UCSD-AML1 (cell line): ENCODE results near the gene SNRNP40.
"Not testable (repeated sequence)": the region's sequence is repeated elsewhere in the genome, so short reads cannot be mapped to it uniquely, and the experiment has no call there.

Source experiments
- DNase-seq: peaks from one replicate; lab custom pipeline; 2025; ENCODE audit not compliant: unreplicated experiment; lab: John Stamatoyannopoulos, UW

Gene SNRNP40

GRCh38 chr1:31287791-31288190 is 8.8 kb downstream of the SNRNP40 start:
- not testable (repeated sequence) for DNase-seq

DNA sequence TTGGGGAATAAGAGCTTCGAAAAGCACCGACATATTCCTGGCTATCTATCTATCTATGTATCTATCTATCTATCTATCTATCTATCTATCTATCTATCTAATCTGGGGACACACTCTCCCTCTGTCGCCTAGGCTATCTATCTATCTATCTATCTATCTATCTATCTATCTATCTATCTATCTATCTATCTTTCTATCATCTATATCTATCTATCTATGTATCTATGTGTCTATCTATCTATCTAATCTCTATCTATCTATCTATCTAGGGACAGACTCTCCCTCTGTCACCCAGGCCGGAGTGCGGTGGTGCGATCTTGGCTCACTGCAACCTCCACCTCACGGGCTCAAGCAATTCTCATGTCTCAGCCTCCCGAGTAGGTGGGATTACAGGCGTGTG is 14.2 kb downstream of the SNRNP40 start:
- DNase-seq = not testable (repeated sequence)

- DNase-seq = no peak
Observed at GRCh38 chr1:31273619-31274018, 23.0 kb downstream of the SNRNP40 start.

DNA sequence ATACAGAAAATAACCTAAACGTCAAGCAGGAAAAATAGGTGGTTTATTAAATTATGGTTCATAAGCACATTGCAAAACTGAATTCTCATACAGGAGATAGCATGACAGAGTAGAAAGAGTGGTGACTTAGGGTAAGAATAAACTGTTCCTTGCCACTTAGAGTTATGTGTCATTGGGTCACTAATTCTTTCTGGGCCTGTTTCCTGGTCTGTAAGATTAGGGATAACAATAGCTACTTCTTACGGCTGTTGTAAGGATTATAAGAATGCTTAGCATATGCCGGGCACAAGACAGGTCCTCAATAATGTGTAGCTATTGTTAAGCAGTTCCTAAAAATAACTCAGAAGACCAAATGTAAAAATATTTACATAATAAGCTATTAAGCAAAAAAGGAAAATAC is 24.2 kb downstream of the SNRNP40 start:
- no peak for DNase-seq

DNA sequence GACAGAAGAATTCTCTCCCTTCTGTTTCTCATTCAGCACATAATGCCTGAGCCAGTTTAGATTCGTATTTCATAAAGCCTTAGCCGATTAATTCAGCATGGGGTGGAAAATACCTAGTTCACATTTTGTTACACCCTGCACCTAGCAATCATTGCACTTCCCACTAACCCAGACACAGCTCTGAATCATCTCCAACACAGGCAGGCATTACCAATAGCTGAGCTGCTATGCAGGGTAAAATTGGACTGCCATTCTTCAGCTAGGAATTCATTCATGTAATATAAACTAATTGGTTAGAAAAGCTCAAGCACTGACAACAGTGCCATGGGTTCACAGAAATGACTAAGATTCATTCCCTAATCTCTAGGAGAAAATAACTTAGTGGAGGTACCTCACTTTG is 30.0 kb downstream of the SNRNP40 start:
- DNase-seq = no peak

DNA sequence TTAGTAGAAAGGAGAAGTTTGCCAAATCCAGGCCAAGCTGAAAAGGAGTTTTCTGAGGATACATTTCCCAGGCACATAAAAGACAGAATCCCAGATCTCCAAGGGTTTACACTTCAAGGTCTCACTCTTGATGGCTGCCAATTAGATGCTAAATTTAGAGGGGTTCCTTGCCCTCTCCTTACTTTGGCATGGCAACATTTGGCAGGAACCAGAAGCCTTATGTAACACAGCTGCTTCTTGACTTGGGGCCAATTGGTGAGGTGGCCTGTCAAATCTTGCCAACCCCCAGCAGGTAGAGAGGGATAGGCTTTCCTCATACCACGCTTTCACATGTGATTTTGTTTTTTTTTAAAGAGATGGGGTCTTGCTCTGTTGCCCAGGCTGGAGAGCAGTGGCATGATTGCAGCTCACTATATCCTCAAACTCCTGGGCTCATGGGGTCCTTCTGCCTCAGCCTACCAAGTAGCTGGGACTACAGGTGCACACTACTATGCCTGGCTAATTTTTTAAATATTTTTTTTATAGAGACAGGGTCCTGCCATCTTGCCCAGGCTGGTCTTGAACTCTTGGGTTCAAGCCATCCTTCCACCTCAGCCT is 31.7 kb downstream of the SNRNP40 start:
- no peak for DNase-seq

GRCh38 chr1:31263408-31263807 is 33.2 kb downstream of the SNRNP40 start:
- no peak for DNase-seq

- DNase-seq = not testable (repeated sequence)
Observed at GRCh38 chr1:31262393-31262792, 34.2 kb downstream of the SNRNP40 start.

GRCh38 chr1:31261916-31262315 is 34.7 kb downstream of the SNRNP40 start:
- no peak for DNase-seq

- no peak for DNase-seq
Observed at GRCh38 chr1:31259746-31260145, 36.8 kb downstream of the SNRNP40 start.

DNA sequence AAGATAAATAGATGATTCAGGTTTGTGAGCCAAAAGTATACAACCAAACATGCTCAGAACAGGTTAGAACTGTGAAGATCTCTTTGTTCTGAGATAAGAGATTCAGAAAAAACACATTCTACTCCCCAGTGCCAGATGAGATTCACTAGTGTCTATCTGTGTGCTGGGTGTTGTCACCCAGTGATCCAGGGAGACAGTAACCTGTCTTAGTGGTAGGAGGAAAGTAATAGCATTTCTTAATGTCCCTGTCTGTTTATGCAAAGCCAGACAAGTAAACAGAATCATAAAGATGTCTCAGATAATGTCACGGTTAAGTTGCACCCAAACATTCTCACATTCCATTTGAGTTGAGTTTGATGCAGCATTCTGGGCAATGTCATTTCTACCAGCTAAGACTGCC is 38.0 kb downstream of the SNRNP40 start:
- no peak for DNase-seq

GRCh38 chr1:31257213-31257612 is 39.4 kb downstream of the SNRNP40 start:
- DNase-seq = no peak

DNA sequence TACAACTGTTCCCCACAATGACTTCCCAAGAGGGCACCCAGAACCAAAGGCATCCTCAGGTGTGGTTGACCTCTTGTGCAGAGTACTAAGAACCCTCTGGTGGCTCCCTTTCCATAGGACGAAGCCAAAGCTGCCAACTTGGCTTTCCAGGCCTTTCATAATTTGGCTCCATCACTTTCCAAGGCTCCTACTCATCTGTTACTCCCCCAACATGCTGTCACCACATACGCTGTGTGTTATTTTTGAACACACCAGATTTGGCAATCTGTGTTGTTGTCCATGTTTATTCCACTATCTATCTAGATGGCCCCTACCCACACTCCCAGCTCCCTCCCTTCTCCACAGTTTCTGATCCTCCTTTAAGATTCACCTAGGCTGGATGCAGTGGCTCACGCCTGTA is 46.7 kb downstream of the SNRNP40 start:
- no peak for DNase-seq

GRCh38 chr1:31248276-31248675 is 48.3 kb downstream of the SNRNP40 start:
- DNase-seq = no peak

DNA sequence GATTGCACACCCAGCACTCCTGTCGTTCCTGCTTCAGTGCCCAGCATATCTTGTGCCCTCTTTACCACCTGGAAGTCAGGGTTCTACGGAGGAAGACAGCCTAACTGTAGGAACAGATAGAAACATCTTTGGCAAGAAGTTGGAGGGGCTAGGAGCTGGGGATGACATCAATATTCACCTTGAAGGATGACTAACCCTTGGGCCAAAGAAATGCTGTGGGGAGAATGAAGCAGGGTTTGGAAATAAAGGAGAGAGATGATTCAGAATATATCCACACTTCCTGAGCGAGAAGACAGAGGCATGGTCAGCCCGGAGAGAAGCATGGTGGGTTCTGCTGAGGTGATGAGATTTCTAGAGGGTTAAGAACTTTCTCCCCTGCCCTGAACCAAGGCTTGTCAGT is 52.3 kb downstream of the SNRNP40 start:
- DNase-seq = no peak

GRCh38 chr1:31243501-31244286 is 52.9 kb downstream of the SNRNP40 start:
- DNase-seq = no peak

DNA sequence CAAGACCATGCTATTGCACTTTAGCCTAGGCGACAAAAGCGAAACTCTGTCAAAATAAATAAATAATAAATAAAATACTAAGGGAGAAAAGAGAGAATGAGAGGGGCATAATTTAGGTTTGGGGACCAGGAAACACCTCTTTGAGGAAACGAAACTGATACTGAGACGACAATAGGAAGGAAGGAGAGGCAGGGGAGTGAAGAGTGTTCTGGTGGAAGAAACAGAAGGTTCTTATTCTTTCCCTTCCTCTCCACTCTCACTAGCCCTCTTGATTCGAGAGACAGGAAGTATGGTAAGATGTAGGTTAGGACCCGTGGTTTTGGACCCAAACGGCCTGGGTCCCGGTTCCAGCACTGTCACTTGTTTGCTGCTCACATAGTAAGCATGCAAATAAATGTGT is 55.3 kb downstream of the SNRNP40 start:
- no peak for DNase-seq

DNA sequence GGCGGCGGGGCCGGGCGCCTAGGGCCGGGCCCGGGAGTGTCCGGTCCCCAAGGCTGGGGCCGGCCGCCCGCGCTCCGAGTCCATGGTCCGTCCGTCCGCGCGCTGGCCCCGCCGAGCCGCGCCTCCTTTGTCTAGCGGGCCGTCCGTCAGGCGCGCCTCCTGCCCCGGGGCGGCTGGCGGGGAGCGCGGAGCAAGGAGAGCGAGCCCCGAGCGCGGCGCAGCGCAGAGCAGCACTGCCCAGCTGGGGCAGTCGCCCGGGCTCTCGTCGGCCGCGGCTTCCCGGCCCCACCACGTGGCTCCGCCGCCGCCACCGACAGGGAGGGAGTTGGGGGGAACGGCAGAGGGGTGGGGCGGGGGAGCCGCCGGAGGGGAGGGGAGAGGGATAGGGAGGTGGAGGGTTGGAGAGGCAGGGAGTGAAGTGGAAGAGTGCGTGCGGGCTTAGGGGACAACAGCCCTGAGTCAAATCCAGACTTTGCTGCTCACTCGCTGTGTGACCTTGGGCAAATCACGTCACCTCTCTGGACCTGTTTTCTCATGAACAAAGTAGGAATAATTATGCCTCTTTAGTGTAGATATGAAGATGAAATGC is 56.8 kb downstream of the SNRNP40 start, which contains the start of gene NKAIN1:
Gene NKAIN1, minus strand, starts transcription at position 235 of the 589 bp plus-strand sequence. CDS start 340 bp downstream, outside the sequence.
- no peak for DNase-seq

DNA sequence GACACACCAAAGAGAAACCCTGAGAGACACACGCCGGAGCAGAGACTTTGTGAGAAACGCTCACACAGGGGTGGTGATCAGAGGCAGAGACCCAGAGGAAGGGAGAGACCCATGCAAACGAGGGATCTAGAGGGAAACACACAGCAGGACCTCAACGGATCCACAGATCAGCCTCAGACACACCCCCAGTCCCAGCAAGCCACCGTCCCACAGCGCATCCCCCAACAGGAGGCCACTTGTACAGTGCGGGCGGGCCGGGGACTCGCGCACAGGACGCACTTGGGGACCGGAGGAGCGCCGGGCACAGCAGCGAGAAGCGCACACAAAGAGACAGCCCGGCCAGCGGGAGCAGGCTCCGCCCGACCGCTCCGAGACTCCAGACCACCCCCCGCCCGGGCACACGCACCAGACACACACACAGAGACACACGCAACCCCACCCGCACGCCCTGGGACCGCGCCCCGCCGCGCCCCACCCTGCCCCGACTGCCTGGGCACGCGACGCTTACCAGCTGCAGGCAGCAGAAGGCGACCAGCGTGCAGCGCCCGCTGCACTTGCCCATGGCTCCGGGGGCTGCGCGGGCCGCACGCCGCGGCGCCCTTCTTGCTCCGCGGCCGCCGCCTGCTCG is 57.5 kb downstream of the SNRNP40 start:
- no peak for DNase-seq

DNA sequence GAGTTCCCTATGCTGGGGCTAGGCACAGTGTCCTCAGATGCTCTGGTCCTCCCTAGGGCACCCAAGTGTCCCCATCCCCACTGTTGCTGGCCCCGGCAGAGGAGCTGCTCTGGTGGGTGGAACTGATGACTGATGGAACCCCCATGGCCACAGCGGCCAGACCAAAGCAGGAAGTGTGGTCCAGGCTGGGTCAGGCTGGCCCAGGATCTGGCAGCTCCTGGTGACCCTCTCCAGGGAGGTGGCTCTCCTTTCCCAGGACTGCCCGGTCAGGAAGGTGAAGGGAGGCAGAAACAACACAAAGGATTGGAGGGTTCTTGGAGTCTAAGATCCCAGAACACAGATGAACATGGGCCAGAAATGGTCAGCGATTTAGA is 58.0 kb downstream of the SNRNP40 start:
- no peak for DNase-seq

DNA sequence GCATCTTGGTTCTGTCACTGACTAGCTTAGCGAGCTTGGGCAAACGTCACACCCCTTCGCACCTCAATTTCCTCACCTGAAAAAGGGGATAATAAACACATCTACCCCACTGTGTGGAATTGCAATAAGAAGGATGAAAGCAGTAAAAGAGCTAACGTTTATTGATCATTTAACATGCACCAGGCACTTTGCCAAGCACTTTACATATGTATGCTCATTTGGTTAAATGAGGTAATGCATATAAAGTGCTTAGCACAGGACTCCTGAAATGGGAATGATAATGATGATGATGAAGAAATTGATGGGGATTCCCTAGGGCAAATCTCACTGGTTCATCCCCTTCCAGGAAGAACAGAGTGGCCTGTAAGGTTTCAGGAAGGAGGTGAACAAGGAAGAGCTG is 61.7 kb downstream of the SNRNP40 start:
- DNase-seq = no peak
